K562 (cell line): Measurements from ENCODE around the gene TBC1D5. TPM values are rescaled to one million over a fixed set of nuclear protein-coding genes. Genes with fewer than 3 reads are reported as not detected.

ENCODE experiments used
- ATAC-seq: fragments of 200-7000 bp; cut with Tn5 transposase; 3 replicates; pipeline ENCODE4 v1.9.1; 2020; ENCODE audit warnings: moderate library complexity
- BruUV-seq: library from RNA; stranded (reverse); fragments of 400-500 nt; replicated peaks from 2 replicates; lab custom pipeline; 2021; lab: Mats Ljungman, UMichigan
- CTCF ChIA-PET: fragments of 300-600 bp; formaldehyde crosslinking; extraction: SDS; loops from one replicate; lab custom pipeline; 2021; ENCODE audit warnings: low intra/inter-chr PET ratio; lab: Yijun Ruan, JAX
- POLR2A ChIA-PET: fragments of 300-600, 350-650 bp; sonication (Branson Sonifier 250); formaldehyde crosslinking; extraction: SDS; loops from one replicate; lab custom pipeline; 2021; ENCODE audit warnings: antibody characterized with exemption, inconsistent platforms; lab: Yijun Ruan, JAX
- DNase-seq, 4 experiments: peaks; one replicate each; pipeline versions ENCODE4 v3.0.0 to v3.0.0-alpha.2; 2011 to 2018; ENCODE audit warnings: low spot score in 3 of 4, mixed read lengths in 3 of 4; ENCODE audit errors: extremely low read depth in 1 of 4
- FAIRE-seq: peaks from 2 replicates; lab custom pipeline; 2011; peaks lifted over from hg19 to GRCh38; lab: Jason Lieb, UNC
- H2AFZ ChIP-seq: 2 replicates; pipeline ENCODE4 v1.6.0; 2011; ENCODE audit warnings: low read depth, low read length, control low read depth, inconsistent platforms
- H3K27ac ChIP-seq: fragments of 200-600 bp; 3 replicates; pipeline ENCODE4 v1.8.0; 2011; ENCODE audit warnings: low read depth, mild to moderate bottlenecking, control low read depth, inconsistent platforms, low read length, moderate library complexity, mixed read lengths; ENCODE audit errors: extremely low read depth
- H3K27me3 ChIP-seq, 2 experiments: fragments of 300-600 bp in 1 of 2; 2 replicates in 1 of 2; 3 replicates in 1 of 2; pipeline versions ENCODE4 v1.6.0 to v1.8.0; 2011; ENCODE audit warnings: inconsistent platforms in 2 of 2, low read length in 2 of 2, mild to moderate bottlenecking in 1 of 2, mixed read lengths in 1 of 2, moderate library complexity in 1 of 2; ENCODE audit not compliant: control insufficient read depth in 2 of 2, insufficient read depth in 2 of 2
- H3K36me3 ChIP-seq: fragments of 300-600 bp; 3 replicates; pipeline ENCODE4 v1.8.0; 2011; ENCODE audit warnings: mild to moderate bottlenecking, low read length, inconsistent platforms; ENCODE audit not compliant: control insufficient read depth, insufficient read depth
- H3K4me1 ChIP-seq, 2 experiments: fragments of 200-600 bp in 1 of 2; replicated peaks in 1 of 2; 2 replicates in 1 of 2; 3 replicates in 1 of 2; pipeline versions ENCODE4 v1.5.1 to v1.8.0; 2011; ENCODE audit warnings: inconsistent platforms in 2 of 2, low read length in 2 of 2, mild to moderate bottlenecking in 1 of 2, mixed read lengths in 1 of 2, moderate library complexity in 1 of 2; ENCODE audit not compliant: control insufficient read depth in 2 of 2, insufficient read depth in 2 of 2
- H3K4me2 ChIP-seq: 2 replicates; pipeline ENCODE4 v1.6.1; 2011; ENCODE audit warnings: low read length, control low read depth, inconsistent platforms, mixed read lengths; ENCODE audit not compliant: insufficient read depth
- H3K4me3 ChIP-seq: fragments of 200-600 bp; sonication (generic), shearing (Covaris generic); 2 replicates; pipeline ENCODE4 v1.5.1; 2016; ENCODE audit warnings: control low read depth, inconsistent platforms
- H3K79me2 ChIP-seq: fragments of 200-600 bp; 3 replicates; pipeline ENCODE4 v1.8.0; 2011; ENCODE audit warnings: low read length, inconsistent platforms; ENCODE audit not compliant: control insufficient read depth, insufficient read depth
- H3K9ac ChIP-seq, 2 experiments: 2 replicates each; pipeline versions ENCODE4 v1.6.0 to v1.6.1; 2011; ENCODE audit warnings: low read depth in 2 of 2, low read length in 2 of 2, control low read depth in 1 of 2, inconsistent platforms in 1 of 2, mild to moderate bottlenecking in 1 of 2, mixed read lengths in 1 of 2; ENCODE audit not compliant: insufficient read depth in 1 of 2
- H3K9me1 ChIP-seq: one replicate; pipeline ENCODE4 v1.6.0; 2011; ENCODE audit warnings: inconsistent platforms, mild to moderate bottlenecking, low read length, moderate library complexity; ENCODE audit not compliant: control insufficient read depth, insufficient read depth
- H3K9me3 ChIP-seq: replicated peaks from 2 replicates; pipeline ENCODE4 v1.5.1; 2011; ENCODE audit warnings: low read depth, low read length, inconsistent platforms; ENCODE audit not compliant: control insufficient read depth, insufficient read depth
- H4K20me1 ChIP-seq: replicated peaks from 2 replicates; pipeline ENCODE4 v1.6.1; 2011; ENCODE audit warnings: low read length, inconsistent platforms, mixed read lengths; ENCODE audit not compliant: control insufficient read depth, insufficient read depth
- JUND ChIP-seq, 2 experiments: IDR thresholded peaks; 2 replicates in 1 of 2; 3 replicates in 1 of 2; pipeline ENCODE4 v1.6.1; 2011; ENCODE audit warnings: borderline replicate concordance in 2 of 2, low read depth in 2 of 2, low read length in 2 of 2, improper control_type of control experiment in 1 of 2, missing biosample characterization in 1 of 2, missing genetic modification characterization in 1 of 2, missing genetic modification reagents in 1 of 2
- KLF10 ChIP-seq: fragments of 250-450 bp; sonication (Bioruptor Pico); IDR thresholded peaks from 2 replicates; pipeline ENCODE4 v1.6.1; 2021; ENCODE audit warnings: matching md5 sums
- L3MBTL2 ChIP-seq: fragments of 450-650 bp; IDR thresholded peaks from 2 replicates; pipeline ENCODE4 v1.6.1; 2016; ENCODE audit warnings: mild to moderate bottlenecking, moderate library complexity
- NCOR1 ChIP-seq: fragments of 450-650 bp; IDR thresholded peaks from 2 replicates; pipeline ENCODE4 v1.6.1; 2016; ENCODE audit warnings: mild to moderate bottlenecking, moderate library complexity
- RBFOX2 ChIP-seq: fragments of 200-400 bp; formaldehyde crosslinking; IDR thresholded peaks from 2 replicates; pipeline ENCODE4 v1.6.1; 2017; ENCODE audit warnings: low read depth, mild to moderate bottlenecking, low read length, moderate library complexity
- SIRT6 ChIP-seq: IDR thresholded peaks from one replicate; pipeline ENCODE4 v1.6.1; 2012; ENCODE audit warnings: low read depth, mild to moderate bottlenecking, control low read depth, inconsistent platforms, low read length, moderate library complexity
- SMARCB1 ChIP-seq: IDR thresholded peaks from 2 replicates; pipeline ENCODE4 v1.6.1; 2011; ENCODE audit warnings: improper control_type of control experiment, low read depth; ENCODE audit not compliant: insufficient read length
- SMARCE1 ChIP-seq: fragments of 450-650 bp; IDR thresholded peaks from 2 replicates; pipeline ENCODE4 v1.7.1; 2016; ENCODE audit warnings: mild to moderate bottlenecking
- ZNF274 ChIP-seq: IDR thresholded peaks from 2 replicates; pipeline ENCODE4 v1.6.1; 2011; ENCODE audit warnings: low read depth, mild to moderate bottlenecking, low read length, moderate library complexity, borderline replicate concordance
- ZNF586 ChIP-seq: fragments of 450-650 bp; formaldehyde crosslinking; conservative IDR thresholded peaks from 2 replicates; pipeline ENCODE4 v1.4.0; 2020; ENCODE audit warnings: mild to moderate bottlenecking, moderate library complexity
- ZNF717 ChIP-seq: fragments of 250-450 bp; sonication (Bioruptor Pico); IDR thresholded peaks from 2 replicates; pipeline ENCODE4 v1.5.0; 2021
- WGBS: fragments of 100-300 bp; shearing (Covaris generic); methylation state at CpG from one replicate; pipeline ENCODE4 v1.1.6; 2016; ENCODE audit warnings: low coverage, mixed read lengths; ENCODE audit not compliant: insufficient coverage; ENCODE audit errors: missing lambda C conversion rate; 5-methylcytosine and 5-hydroxymethylcytosine counted together
- in situ Hi-C: fragments of 300-500 bp; cut with MboI; formaldehyde crosslinking; loops from 4 replicates; pipeline ENCODE4 v1.15.0; 2018; ENCODE audit warnings: inconsistent platforms, mixed read lengths
- intact Hi-C: fragments of 100-400 bp; cut with micrococcal nuclease; formaldehyde crosslinking; loops from 2 replicates; pipeline ENCODE4 v1.14.2; 2022
- polyA plus RNA-seq, 8 experiments: library from polyadenylated mRNA; depleted of rRNA in 4 of 8; stranded (reverse) in 5 of 8; unstranded in 3 of 8; fragments of >200 nt; fragmentation: Nextera tagmentation in 2 of 8; fragmentation: Illumina TruSeq in 1 of 8; extraction: Ambion mirVana in 2 of 8; extraction: Trizol in 1 of 8; gene quantifications; 2 replicates each; pipeline versions ENCODE4 v1.2.1 to v1.2.3, GENCODE V29; 2011 to 2014; ENCODE audit warnings: inconsistent platforms in 1 of 8, missing spikeins in 1 of 8
- total RNA-seq, 7 experiments: library from RNA; depleted of rRNA in 6 of 7; stranded (reverse); fragments of >200 nt in 6 of 7; fragmentation: Illumina TruSeq in 2 of 7; extraction: Trizol in 2 of 7; gene quantifications; 2 replicates each; pipeline versions ENCODE4 v1.2.1 to v1.2.3, GENCODE V29; 2011 to 2021; ENCODE audit warnings: low replicate concordance in 1 of 7
- TF ChIP-seq, protein P1 (sequence below): sonication (generic); formaldehyde crosslinking; IDR thresholded peaks from 2 replicates; pipeline ENCODE4 v1.8.0; 2022; ENCODE audit warnings: mild to moderate bottlenecking, missing genetic modification reagents
- TF ChIP-seq, protein P2 (sequence below): fragments of 200-800 bp; sonication (Bioruptor generic); IDR thresholded peaks from 2 replicates; pipeline ENCODE4 v1.6.1; 2017; ENCODE audit warnings: missing genetic modification characterization, missing compliant biosample characterization

The TBC1D5 gene
- total and polyA plus RNA-seq, 9 of the 15 experiments (the other 6 are each of a cell fraction or from before 2014, with no cell fraction given): 2.9 to 38.1 (median 25.6) TPM

DNA sequence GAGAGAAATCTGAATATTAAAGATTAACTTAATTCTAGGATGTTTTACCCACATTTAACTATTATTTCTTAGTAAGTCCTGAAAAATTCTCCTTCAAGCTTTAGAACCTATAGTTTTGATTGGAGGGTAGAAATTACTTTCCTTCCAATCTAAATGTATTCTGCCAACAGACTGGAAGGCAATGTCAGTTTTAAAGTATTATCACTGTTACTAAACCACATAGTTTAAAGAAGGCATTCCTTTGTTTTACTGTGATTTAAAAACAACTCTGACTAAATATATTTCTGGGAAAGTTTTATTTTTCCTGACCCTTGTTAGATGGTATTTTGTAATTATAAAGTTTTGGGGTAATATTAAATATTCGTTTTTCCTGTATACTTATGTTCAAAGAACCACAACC lies 382.5 kb downstream of the TBC1D5 start:
- in situ Hi-C loops: no loop called here
- no peak overlapping the region for H3K9ac ChIP-seq
- H3K4me3 ChIP-seq: no peak overlapping the region
- no peak overlapping the region for H3K27ac ChIP-seq
- no peaks in the 10 kb centered on the region for H3K36me3 ChIP-seq
- ATAC-seq (no peak), DNase-seq (no peak), FAIRE-seq (no peak)
- WGBS: 7% methylated on average over 1 of the region's 1 CpG
- ChIA-PET POLR2A (interaction anchor here (0.7 to 1.1 kb wide), 2 partner anchors 16 to 350 kb away, joined by 3 read pairs; no protein-coding TSS in a partner anchor), CTCF (no interaction called here)
- BruUV-seq: no TSS peak
- H3K79me2 ChIP-seq: no peaks in the 10 kb centered on the region
- H3K9me3 ChIP-seq: no peaks in the 10 kb centered on the region
- H3K4me1 ChIP-seq: no peaks in the 10 kb centered on the region; a peak in 1 of 5 replicates
- no peaks in the 10 kb centered on the region for H3K27me3 ChIP-seq
- no peaks in the 10 kb centered on the region for H4K20me1 ChIP-seq
- no peak overlapping the region for H3K4me2 ChIP-seq
- intact Hi-C loops: no loop called here
- no peaks in the 10 kb centered on the region for H3K9me1 ChIP-seq
- TF ChIP-seq ZNF717 (CRISPR knock-in tag) (no peak), SMARCE1 (no peak), ZNF586 (CRISPR knock-in tag) (no peak), L3MBTL2 (no peak), JUND (IDR thresholded peaks at IDR 0.05; ENCODE audit: borderline replicate concordance, low read depth, low read length) (no peak), JUND (tag; IDR thresholded peaks at IDR 0.05; ENCODE audit: borderline replicate concordance, low read depth, low read length) (no peak), RBFOX2 (no peak), SIRT6 (no peak), ZNF274 (no peak), KLF10 (CRISPR knock-in tag) (no peak), SMARCB1 (no peak), NCOR1 (no peak)
- TF ChIP-seq, protein P1, sequence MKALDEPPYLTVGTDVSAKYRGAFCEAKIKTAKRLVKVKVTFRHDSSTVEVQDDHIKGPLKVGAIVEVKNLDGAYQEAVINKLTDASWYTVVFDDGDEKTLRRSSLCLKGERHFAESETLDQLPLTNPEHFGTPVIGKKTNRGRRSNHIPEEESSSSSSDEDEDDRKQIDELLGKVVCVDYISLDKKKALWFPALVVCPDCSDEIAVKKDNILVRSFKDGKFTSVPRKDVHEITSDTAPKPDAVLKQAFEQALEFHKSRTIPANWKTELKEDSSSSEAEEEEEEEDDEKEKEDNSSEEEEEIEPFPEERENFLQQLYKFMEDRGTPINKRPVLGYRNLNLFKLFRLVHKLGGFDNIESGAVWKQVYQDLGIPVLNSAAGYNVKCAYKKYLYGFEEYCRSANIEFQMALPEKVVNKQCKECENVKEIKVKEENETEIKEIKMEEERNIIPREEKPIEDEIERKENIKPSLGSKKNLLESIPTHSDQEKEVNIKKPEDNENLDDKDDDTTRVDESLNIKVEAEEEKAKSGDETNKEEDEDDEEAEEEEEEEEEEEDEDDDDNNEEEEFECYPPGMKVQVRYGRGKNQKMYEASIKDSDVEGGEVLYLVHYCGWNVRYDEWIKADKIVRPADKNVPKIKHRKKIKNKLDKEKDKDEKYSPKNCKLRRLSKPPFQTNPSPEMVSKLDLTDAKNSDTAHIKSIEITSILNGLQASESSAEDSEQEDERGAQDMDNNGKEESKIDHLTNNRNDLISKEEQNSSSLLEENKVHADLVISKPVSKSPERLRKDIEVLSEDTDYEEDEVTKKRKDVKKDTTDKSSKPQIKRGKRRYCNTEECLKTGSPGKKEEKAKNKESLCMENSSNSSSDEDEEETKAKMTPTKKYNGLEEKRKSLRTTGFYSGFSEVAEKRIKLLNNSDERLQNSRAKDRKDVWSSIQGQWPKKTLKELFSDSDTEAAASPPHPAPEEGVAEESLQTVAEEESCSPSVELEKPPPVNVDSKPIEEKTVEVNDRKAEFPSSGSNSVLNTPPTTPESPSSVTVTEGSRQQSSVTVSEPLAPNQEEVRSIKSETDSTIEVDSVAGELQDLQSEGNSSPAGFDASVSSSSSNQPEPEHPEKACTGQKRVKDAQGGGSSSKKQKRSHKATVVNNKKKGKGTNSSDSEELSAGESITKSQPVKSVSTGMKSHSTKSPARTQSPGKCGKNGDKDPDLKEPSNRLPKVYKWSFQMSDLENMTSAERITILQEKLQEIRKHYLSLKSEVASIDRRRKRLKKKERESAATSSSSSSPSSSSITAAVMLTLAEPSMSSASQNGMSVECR (CRISPR knock-in tag): no peak
- TF ChIP-seq, protein P2, sequence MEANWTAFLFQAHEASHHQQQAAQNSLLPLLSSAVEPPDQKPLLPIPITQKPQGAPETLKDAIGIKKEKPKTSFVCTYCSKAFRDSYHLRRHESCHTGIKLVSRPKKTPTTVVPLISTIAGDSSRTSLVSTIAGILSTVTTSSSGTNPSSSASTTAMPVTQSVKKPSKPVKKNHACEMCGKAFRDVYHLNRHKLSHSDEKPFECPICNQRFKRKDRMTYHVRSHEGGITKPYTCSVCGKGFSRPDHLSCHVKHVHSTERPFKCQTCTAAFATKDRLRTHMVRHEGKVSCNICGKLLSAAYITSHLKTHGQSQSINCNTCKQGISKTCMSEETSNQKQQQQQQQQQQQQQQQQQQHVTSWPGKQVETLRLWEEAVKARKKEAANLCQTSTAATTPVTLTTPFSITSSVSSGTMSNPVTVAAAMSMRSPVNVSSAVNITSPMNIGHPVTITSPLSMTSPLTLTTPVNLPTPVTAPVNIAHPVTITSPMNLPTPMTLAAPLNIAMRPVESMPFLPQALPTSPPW (CRISPR knock-in tag): no peak
- no peak overlapping the region for H2AFZ ChIP-seq
